ENCODE measurements around the gene ARL10. TPM values are rescaled to one million over a fixed set of nuclear protein-coding genes. Genes with fewer than 3 reads are reported as not detected.

ARL10 gene
- total RNA-seq, 1 experiment from 2014 or later = 9.6 TPM

GRCh38 chr5:176429972-176430371, 64.7 kb downstream of the ARL10 start:
- no peak for DNase-seq
- Histone ChIP-seq H3K79me1 (ENCODE audit: insufficient read depth, low read depth, low read length, poor library complexity, severe bottlenecking) (no peaks in the 10 kb centered on the region), H2AFZ (ENCODE audit: low read length) (no peak overlapping the region), H3K14ac (ENCODE audit: insufficient read depth, low read length) (no peak overlapping the region), H2BK12ac (ENCODE audit: insufficient read length, low read depth, low read length) (no peak overlapping the region), H3K79me2 (ENCODE audit: insufficient read depth, low read length) (no peaks in the 10 kb centered on the region), H3K4me1 (ENCODE audit: insufficient read depth, low read length) (no peaks in the 10 kb centered on the region), H3K23ac (ENCODE audit: insufficient read length, low read depth, low read length) (no peak overlapping the region), H2BK120ac (ENCODE audit: low read depth, low read length, poor library complexity, severe bottlenecking) (no peak overlapping the region), H3K27ac (ENCODE audit: insufficient read length, low read depth, low read length) (no peak overlapping the region), H4K91ac (ENCODE audit: insufficient read length, low read depth, low read length) (no peak overlapping the region), H4K20me1 (ENCODE audit: control insufficient read depth, insufficient read depth, insufficient read length) (no peaks in the 10 kb centered on the region), H2BK15ac (ENCODE audit: low read depth, low read length) (no peak overlapping the region), H2AK5ac (ENCODE audit: insufficient read length, low read length) (no peak overlapping the region), H3K56ac (ENCODE audit: insufficient read length, low read depth, low read length) (no peak overlapping the region), H4K5ac (ENCODE audit: insufficient read length, low read depth, low read length) (no peak overlapping the region), H3T11ph (ENCODE audit: low read length) (no peak overlapping the region), H3K4ac (ENCODE audit: low read depth, low read length) (no peak overlapping the region), H2BK20ac (ENCODE audit: low read depth, low read length, poor library complexity, severe bottlenecking) (no peak overlapping the region), H4K8ac (replicated peaks; ENCODE audit: insufficient read length, low read depth, low read length) (no peak overlapping the region), H3K9me3 (ENCODE audit: control insufficient read depth, low read depth, low read length) (no peaks in the 10 kb centered on the region), H3K23me2 (ENCODE audit: insufficient read length, low read depth, low read length, poor library complexity, severe bottlenecking) (no peaks in the 10 kb centered on the region), H3K18ac (ENCODE audit: insufficient read length, low read depth, low read length) (no peak overlapping the region), H3K4me2 (ENCODE audit: insufficient read depth, insufficient read length, low read length) (no peak overlapping the region), H2BK5ac (ENCODE audit: insufficient read length, low read length) (no peak overlapping the region), H3K27me3 (ENCODE audit: insufficient read depth, low read length) (no peaks in the 10 kb centered on the region), H3K9ac (ENCODE audit: extremely low read depth, insufficient read length, low read length) (no peak overlapping the region)
- H3K4me3 Mint-ChIP-seq = no peak overlapping the region
- H3K27ac Mint-ChIP-seq = peak overlapping the region in 1 of 3 experiments; percentile 22; a peak in 1 of 7 replicates
- H3K4me1 Mint-ChIP-seq = no peaks in the 10 kb centered on the region; a peak in 1 of 4 replicates
- peaks cover 7% of the 10 kb centered on the region for H3K27me3 Mint-ChIP-seq (ENCODE audit: low read depth)
- H3K9me3 Mint-ChIP-seq = peaks cover 28 to 29% of the 10 kb centered on the region in 2 experiments
- no CpG with 5 or more reads among the region's 4 CpGs for WGBS (ENCODE audit: extremely low coverage, insufficient read length, low lambda C conversion rate)
- peaks cover 4 to 13% (median 8%) of the 10 kb centered on the region in 3 experiments; a peak in 5 of 7 replicates for H3K36me3 Mint-ChIP-seq (ENCODE audit: insufficient read depth in 1 of 3, low read depth in 3 of 3)
- no peak for TF ChIP-seq CTCF (conservative IDR thresholded peaks at IDR 0.05)

Small RNA genes lying within 50 kb of the gene (microRNA-seq; reads per million reads assigned to microRNA genes)
- not detected for gene MIR1271 (ENCODE audit: borderline microRNAs expressed)

Other genes with a start within 250 kb of the ARL10 start
- 16.2 and 17.7 TPM in 2 replicates for gene SIMC1, start 127.1 kb upstream of the ARL10 start, total RNA-seq (2021)
- 128 and 136 TPM in 2 replicates for gene KIAA1191, start 3.7 kb upstream of the ARL10 start, total RNA-seq (2021)
- gene NOP16, start 23.1 kb downstream of the ARL10 start, total RNA-seq (2021) = 104 and 114 TPM in 2 replicates
- 92.3 and 92.8 TPM in 2 replicates for gene HIGD2A, start 23.3 kb downstream of the ARL10 start, total RNA-seq (2021)
- 31.6 and 34.5 TPM in 2 replicates for gene CLTB, start 51.1 kb downstream of the ARL10 start, total RNA-seq (2021)
- 42.4 and 44.4 TPM in 2 replicates for gene FAF2, start 82.9 kb downstream of the ARL10 start, total RNA-seq (2021)
- 172 and 175 TPM in 2 replicates for gene RNF44, start 171.9 kb downstream of the ARL10 start, total RNA-seq (2021)
- 0.90 TPM in 2 replicates for gene CDHR2, start 183.9 kb downstream of the ARL10 start, total RNA-seq (2021)
- gene GPRIN1, start 244.7 kb downstream of the ARL10 start, total RNA-seq (2021) = 10.8 and 12.1 TPM in 2 replicates

All from H9 (cell line).